ENCODE measurements around the gene SPATA17.
A peak's percentile ranks its signal among the peaks of the same experiment; 100 is the strongest.
"Not testable (repeated sequence)": the region's sequence is repeated elsewhere in the genome, so short reads cannot be mapped to it uniquely, and the experiment has no call there.

The SPATA17 gene

GRCh38 chr1:217630711-217631591, at the start of gene SPATA17, which contains the start of gene GPATCH2:
Gene SPATA17, plus strand, starts transcription at chr1:217631344. Its CDS starts 35 bp downstream, at chr1:217631379.
Gene GPATCH2, minus strand, starts transcription at chr1:217631090. Its CDS starts 119 bp downstream, at chr1:217630971.
- TF ChIP-seq RARB (CRISPR knock-in tag; IDR thresholded peaks at IDR 0.05): 0 out of 2 replicates have a peak, but pooled peaks have one; percentile 41
- no peak for TF ChIP-seq ZFP3 (CRISPR knock-in tag; IDR thresholded peaks at IDR 0.05)
- peak; percentile 23; the same call in 1 of the 2 replicates for TF ChIP-seq POU6F1 (CRISPR knock-in tag; IDR thresholded peaks at IDR 0.05; ENCODE audit: borderline replicate concordance, low read depth)
- peak; percentile 96 for ATAC-seq

- not testable (repeated sequence) for ATAC-seq
Observed at GRCh38 chr1:217584286-217584811, 46.8 kb upstream of the SPATA17 start.

- no peak for ATAC-seq
- no peak for TF ChIP-seq ISL1 (CRISPR knock-in tag; IDR thresholded peaks at IDR 0.05)
Observed at GRCh38 chr1:217585577-217585976, 45.6 kb upstream of the SPATA17 start.

GRCh38 chr1:217586586-217586985, 44.6 kb upstream of the SPATA17 start:
- TF ChIP-seq SNAI2 (CRISPR knock-in tag; IDR thresholded peaks at IDR 0.05) (no peak), PATZ1 (CRISPR knock-in tag; IDR thresholded peaks at IDR 0.05; ENCODE audit: borderline replicate concordance) (no peak), ZFP3 (CRISPR knock-in tag; IDR thresholded peaks at IDR 0.05) (no peak), ZNF565 (CRISPR knock-in tag; conservative IDR thresholded peaks at IDR 0.05; ENCODE audit: low read depth) (no peak), RARB (CRISPR knock-in tag; IDR thresholded peaks at IDR 0.05) (no peak), ISL1 (CRISPR knock-in tag; IDR thresholded peaks at IDR 0.05) (no peak), ZC3H10 (CRISPR knock-in tag; IDR thresholded peaks at IDR 0.05) (no peak), ZNF8 (CRISPR knock-in tag; IDR thresholded peaks at IDR 0.05) (no peak)
- no peak for ATAC-seq

- ATAC-seq: no peak
- TF ChIP-seq POU6F1 (CRISPR knock-in tag; IDR thresholded peaks at IDR 0.05; ENCODE audit: borderline replicate concordance, low read depth) (no peak), ZNF8 (CRISPR knock-in tag; IDR thresholded peaks at IDR 0.05) (no peak), PPARA (CRISPR knock-in tag; IDR thresholded peaks at IDR 0.05; ENCODE audit: borderline replicate concordance) (no peak), ZNF565 (CRISPR knock-in tag; conservative IDR thresholded peaks at IDR 0.05; ENCODE audit: low read depth) (no peak), ISL1 (CRISPR knock-in tag; IDR thresholded peaks at IDR 0.05) (no peak), ESRRG (CRISPR knock-in tag; IDR thresholded peaks at IDR 0.05) (no peak), CREB5 (CRISPR knock-in tag; IDR thresholded peaks at IDR 0.05; ENCODE audit: low read depth) (no peak), ZFP3 (CRISPR knock-in tag; IDR thresholded peaks at IDR 0.05) (no peak), ZFP30 (CRISPR knock-in tag; IDR thresholded peaks at IDR 0.05) (no peak)
Observed at GRCh38 chr1:217590598-217590997, 40.5 kb upstream of the SPATA17 start.

GRCh38 chr1:217599154-217599553, 32.0 kb upstream of the SPATA17 start:
- ATAC-seq: no peak
- TF ChIP-seq ZNF70 (CRISPR knock-in tag; IDR thresholded peaks at IDR 0.05): no peak

All from SK-N-SH treated with all-trans-retinoic acid at 6 μM for 48 hours (cell line).